Calu3 (cell line): Measurements from ENCODE around the gene C10orf90. TPM values are rescaled to one million over a fixed set of nuclear protein-coding genes. Genes with fewer than 3 reads are reported as not detected.
A peak's percentile ranks its signal among the peaks of the same experiment; 100 is the strongest.

ENCODE experiments used
- BruUV-seq: library from RNA; stranded (reverse); fragments of 400-500 nt; replicated peaks from 2 replicates; lab custom pipeline; 2021; lab: Mats Ljungman, UMichigan
- CTCF ChIA-PET: fragments of 300-600 bp; sonication (Branson Sonifier 250); formaldehyde crosslinking; loops from one replicate; lab custom pipeline; 2022; ENCODE audit warnings: antibody characterized with exemption; lab: Charles Lee
- DNase-seq: peaks from one replicate; pipeline ENCODE4 v3.0.0; 2022
- H3K27ac Mint-ChIP-seq: one replicate; pipeline ENCODE4 v1.8.0; 2022; ENCODE audit warnings: mixed read lengths; ENCODE audit not compliant: unreplicated experiment
- H3K27me3 Mint-ChIP-seq: one replicate; pipeline ENCODE4 v1.8.0; 2022; ENCODE audit warnings: mixed read lengths; ENCODE audit not compliant: unreplicated experiment
- H3K36me3 Mint-ChIP-seq: one replicate; pipeline ENCODE4 v1.8.0; 2022; ENCODE audit warnings: mild to moderate bottlenecking, moderate library complexity, mixed read lengths; ENCODE audit not compliant: insufficient read depth, unreplicated experiment
- H3K4me1 Mint-ChIP-seq: one replicate; pipeline ENCODE4 v1.8.0; 2022; ENCODE audit warnings: mild to moderate bottlenecking, low read depth, mixed read lengths; ENCODE audit not compliant: unreplicated experiment
- H3K4me3 Mint-ChIP-seq: one replicate; pipeline ENCODE4 v1.8.0; 2022; ENCODE audit warnings: mild to moderate bottlenecking, low read depth, moderate library complexity, mixed read lengths; ENCODE audit not compliant: unreplicated experiment
- H3K9me3 Mint-ChIP-seq: one replicate; pipeline ENCODE4 v1.8.0; 2022; ENCODE audit warnings: low read depth, mixed read lengths; ENCODE audit not compliant: unreplicated experiment
- intact Hi-C: fragments of 100-400 bp; cut with micrococcal nuclease; formaldehyde crosslinking; loops from one replicate; pipeline ENCODE4 v1.10.0; 2022; ENCODE audit not compliant: unreplicated experiment
- total RNA-seq: library from RNA; stranded (reverse); gene quantifications from 2 replicates; pipeline ENCODE4 v1.2.3, GENCODE V29; 2022
- TF ChIP-seq, protein P1 (sequence below): fragments of 200-600 bp; IDR thresholded peaks from one replicate; pipeline ENCODE4 v1.8.0; 2022; ENCODE audit warnings: antibody characterized with exemption; ENCODE audit not compliant: unreplicated experiment

C10orf90 gene
- total RNA-seq, 1 experiment from 2014 or later: not detected

DNA sequence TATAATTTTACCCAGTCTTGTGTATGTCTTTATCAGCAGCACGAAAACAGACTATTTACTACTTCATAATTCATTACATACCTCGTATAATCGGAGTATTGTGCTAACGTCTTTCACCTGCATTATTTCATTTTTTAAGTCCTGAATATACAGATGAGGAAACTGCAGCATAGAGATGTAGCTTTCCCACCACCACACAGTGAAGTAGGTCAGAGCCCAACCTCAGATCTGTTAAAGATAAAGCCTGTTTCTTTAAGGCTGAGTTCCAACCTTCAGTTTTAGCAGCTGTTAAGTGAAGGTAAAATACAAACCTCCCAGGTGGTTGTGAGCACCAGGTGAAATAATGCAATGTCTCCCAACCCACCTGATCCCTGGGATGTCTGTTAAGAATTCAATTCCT lies 280.2 kb downstream of the C10orf90 start:
- Mint-ChIP-seq H3K4me1 (no peaks in the 10 kb centered on the region), H3K9me3 (peaks cover 5% of the 10 kb centered on the region), H3K27ac (no peak overlapping the region), H3K4me3 (no peak overlapping the region), H3K36me3 (peaks cover 4% of the 10 kb centered on the region), H3K27me3 (peaks cover 35% of the 10 kb centered on the region)
- no TSS peak for BruUV-seq
- intact Hi-C loops: no loop called here
- CTCF ChIA-PET: no interaction called here
- DNase-seq: no peak
- TF ChIP-seq, protein P1, sequence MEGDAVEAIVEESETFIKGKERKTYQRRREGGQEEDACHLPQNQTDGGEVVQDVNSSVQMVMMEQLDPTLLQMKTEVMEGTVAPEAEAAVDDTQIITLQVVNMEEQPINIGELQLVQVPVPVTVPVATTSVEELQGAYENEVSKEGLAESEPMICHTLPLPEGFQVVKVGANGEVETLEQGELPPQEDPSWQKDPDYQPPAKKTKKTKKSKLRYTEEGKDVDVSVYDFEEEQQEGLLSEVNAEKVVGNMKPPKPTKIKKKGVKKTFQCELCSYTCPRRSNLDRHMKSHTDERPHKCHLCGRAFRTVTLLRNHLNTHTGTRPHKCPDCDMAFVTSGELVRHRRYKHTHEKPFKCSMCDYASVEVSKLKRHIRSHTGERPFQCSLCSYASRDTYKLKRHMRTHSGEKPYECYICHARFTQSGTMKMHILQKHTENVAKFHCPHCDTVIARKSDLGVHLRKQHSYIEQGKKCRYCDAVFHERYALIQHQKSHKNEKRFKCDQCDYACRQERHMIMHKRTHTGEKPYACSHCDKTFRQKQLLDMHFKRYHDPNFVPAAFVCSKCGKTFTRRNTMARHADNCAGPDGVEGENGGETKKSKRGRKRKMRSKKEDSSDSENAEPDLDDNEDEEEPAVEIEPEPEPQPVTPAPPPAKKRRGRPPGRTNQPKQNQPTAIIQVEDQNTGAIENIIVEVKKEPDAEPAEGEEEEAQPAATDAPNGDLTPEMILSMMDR: no peak

DNA sequence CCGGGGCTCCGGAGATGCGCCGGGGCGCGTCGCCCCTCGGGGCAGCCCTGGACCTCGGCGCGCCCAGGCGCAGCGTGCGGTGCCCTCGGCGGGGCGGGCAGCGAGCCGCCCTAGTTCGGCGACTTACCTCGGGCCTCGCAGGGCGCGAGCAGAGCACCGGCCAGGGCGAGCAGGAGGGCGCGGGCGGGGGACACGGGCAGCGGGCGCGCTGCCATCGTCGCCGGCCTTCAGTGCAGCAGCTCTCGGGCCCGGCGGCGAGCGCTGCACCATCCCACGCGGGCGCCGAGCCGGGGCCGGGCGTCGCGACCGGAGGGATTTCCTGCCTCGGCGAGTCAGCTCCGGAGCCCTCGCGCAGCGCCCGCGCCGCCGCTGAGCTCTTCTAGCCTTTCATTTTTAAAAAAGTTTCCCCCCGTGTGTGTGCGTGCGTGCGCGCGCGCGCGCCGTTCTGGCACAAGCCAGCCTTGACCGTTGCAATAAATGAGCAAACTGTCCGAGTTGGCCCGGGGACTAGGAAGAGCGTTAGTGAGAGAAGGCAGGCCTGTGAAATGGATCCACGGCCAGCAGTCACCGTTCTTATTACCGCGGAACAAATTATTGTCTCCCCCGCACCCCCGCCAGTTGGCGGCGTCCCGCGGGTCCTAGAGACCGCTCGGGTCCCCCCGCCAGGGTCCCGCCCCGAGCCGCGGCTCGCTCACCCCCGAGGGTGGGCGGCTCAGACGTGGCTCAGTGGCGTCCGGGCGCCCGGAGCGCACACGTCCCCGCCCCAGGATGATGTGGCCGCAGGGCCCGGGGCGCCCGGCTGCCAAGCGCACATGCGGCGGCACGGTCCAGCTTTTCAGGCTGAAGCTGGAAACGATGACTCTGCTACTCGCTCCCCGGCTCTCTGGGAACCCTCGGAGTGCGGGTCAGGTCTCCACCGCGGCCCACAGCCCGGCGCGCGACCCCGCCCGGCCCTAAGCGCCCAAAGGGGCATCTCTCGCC lies 282.3 kb downstream of the C10orf90 start, which contains the start of gene ADAM12:
ADAM12 (minus strand) TSS at position 547 of the 981 bp plus-strand sequence; CDS start at position 215, 332 bp downstream.
- intact Hi-C loops: no loop called here
- Mint-ChIP-seq H3K36me3 (peaks cover 4% of the 10 kb centered on the region), H3K9me3 (peaks cover 5% of the 10 kb centered on the region), H3K27ac (no peak within 1 kb of the TSS), H3K27me3 (peaks cover 30% of the 10 kb centered on the region), H3K4me3 (peak within 1 kb of the TSS; percentile 27), H3K4me1 (no peaks in the 10 kb centered on the region)
- DNase-seq: no peak
- CTCF ChIA-PET: no interaction called here
- TF ChIP-seq, protein P1: no peak
- BruUV-seq: no TSS peak

DNA sequence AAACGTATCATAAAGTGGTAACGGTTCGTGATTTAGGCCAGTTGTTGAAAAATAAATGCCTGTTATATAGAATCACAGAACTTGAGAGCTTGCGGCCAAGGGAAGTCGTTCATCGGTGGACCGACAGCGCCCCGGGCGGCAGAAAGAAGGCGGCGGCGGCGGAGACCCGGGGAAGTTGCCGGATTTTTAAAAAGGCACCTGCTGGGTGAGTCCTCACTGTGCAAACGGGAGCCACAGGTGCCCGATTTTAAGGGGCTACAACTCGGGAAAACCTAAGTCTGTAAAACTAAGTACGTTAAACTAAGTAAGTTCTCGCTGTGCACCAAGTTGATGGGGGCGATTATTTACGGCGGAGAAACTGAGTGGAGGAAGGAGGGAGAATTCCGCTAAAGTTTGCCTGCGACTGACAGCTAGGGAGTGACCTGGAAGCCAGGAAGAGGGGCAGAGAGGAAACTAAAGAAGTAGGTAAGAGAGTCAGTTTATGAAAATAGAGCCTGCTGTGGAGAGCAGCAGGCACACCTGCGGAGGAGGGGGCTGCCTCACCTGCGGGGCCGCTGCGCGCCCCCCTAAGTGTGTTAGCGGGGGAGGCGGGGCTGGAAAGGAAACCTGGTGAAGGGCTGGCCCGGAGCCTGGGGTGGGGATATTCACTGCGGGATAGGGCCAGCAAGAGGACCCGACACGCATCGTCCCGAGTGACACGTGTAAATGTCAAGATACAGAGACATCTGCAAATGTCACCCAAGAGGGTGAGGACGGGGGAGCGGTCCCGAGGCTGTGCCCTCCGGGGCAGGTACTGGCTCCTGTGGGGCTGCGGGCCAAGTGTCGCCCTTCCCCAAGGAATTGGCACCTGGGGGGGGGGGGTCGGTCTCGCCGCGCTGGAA lies 283.2 kb downstream of the C10orf90 start:
- Mint-ChIP-seq H3K27ac (no peak overlapping the region), H3K4me3 (peak overlapping the region; percentile 27), H3K9me3 (peaks cover 5% of the 10 kb centered on the region), H3K4me1 (no peaks in the 10 kb centered on the region), H3K27me3 (peaks cover 30% of the 10 kb centered on the region), H3K36me3 (peaks cover 4% of the 10 kb centered on the region)
- intact Hi-C loops: no loop called here
- DNase-seq: peak; percentile 31
- CTCF ChIA-PET: no interaction called here
- no TSS peak for BruUV-seq
- TF ChIP-seq, protein P1: no peak

DNA sequence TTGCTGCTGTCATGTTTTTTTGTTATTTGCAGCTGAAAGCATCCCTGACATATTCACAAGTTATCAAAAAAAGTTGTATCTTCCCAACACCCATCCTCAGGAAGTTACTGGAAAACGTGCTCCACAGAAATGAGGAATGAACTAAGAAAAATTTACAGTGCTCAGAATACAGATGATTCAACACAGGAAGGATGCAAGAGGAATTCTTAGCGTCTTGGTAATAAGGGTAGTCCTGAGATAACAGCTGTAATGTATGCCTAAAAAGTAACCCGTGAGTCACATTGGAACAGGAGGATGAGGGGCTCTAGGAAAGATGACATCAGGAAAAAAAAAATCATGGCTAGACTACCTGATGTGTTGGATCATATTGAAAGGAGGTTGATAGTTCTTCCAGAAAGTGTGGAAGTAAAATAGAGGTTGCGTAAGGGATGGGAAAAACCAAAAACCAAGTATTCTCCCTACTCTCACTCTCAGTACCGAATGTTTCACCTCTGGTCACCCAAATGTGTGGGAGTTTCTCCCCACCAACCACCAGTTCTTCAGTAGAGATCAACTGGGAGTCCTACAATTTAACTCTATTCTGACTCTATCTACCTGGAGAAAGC lies 286.1 kb downstream of the C10orf90 start:
- TF ChIP-seq, protein P1: no peak
- H3K27ac Mint-ChIP-seq: no peak overlapping the region
- peaks cover 5% of the 10 kb centered on the region for H3K9me3 Mint-ChIP-seq
- peaks cover 30% of the 10 kb centered on the region for H3K27me3 Mint-ChIP-seq
- intact Hi-C loops: no loop called here
- peaks cover 4% of the 10 kb centered on the region for H3K36me3 Mint-ChIP-seq
- no peak overlapping the region for H3K4me3 Mint-ChIP-seq
- no TSS peak for BruUV-seq
- no peak for DNase-seq
- no peaks in the 10 kb centered on the region for H3K4me1 Mint-ChIP-seq
- CTCF ChIA-PET: no interaction called here
